H1 (cell line): Measurements from ENCODE around the gene CLTCL1. TPM values are rescaled to one million over a fixed set of nuclear protein-coding genes. Genes with fewer than 3 reads are reported as not detected.

Experiments
- BCL11A ChIP-seq, 2 experiments: IDR thresholded peaks; one replicate each; pipeline ENCODE4 v1.6.1; 2011; ENCODE audit warnings: low read depth in 2 of 2, low read length in 2 of 2, mild to moderate bottlenecking in 2 of 2
- BRCA1 ChIP-seq: IDR thresholded peaks from 2 replicates; pipeline ENCODE4 v1.6.1; 2012; ENCODE audit warnings: low read depth, low read length, improper control_type of control experiment
- CBX5 ChIP-seq: fragments of 300-800, 300-1000 bp; sonication (generic); IDR thresholded peaks from 2 replicates; pipeline ENCODE4 v1.7.1; 2016; ENCODE audit warnings: antibody characterized with exemption, low read length, low read depth
- CEBPB ChIP-seq: IDR thresholded peaks from 2 replicates; pipeline ENCODE4 v1.6.1; 2012; ENCODE audit warnings: low read depth, low read length
- CTBP2 ChIP-seq: IDR thresholded peaks from 2 replicates; pipeline ENCODE4 v1.7.0; 2011; ENCODE audit warnings: borderline replicate concordance, mild to moderate bottlenecking, moderate library complexity, mixed read lengths, low read length; ENCODE audit not compliant: insufficient read depth, insufficient read length
- EGR1 ChIP-seq: IDR thresholded peaks from 2 replicates; pipeline ENCODE4 v1.6.1; 2011; ENCODE audit warnings: low read depth, low read length, borderline replicate concordance
- FOSL1 ChIP-seq: IDR thresholded peaks from 2 replicates; pipeline ENCODE4 v1.6.1; 2011; ENCODE audit warnings: mild to moderate bottlenecking, low read depth, low read length, moderate library complexity; ENCODE audit not compliant: insufficient read depth
- GABPA ChIP-seq: IDR thresholded peaks from 2 replicates; pipeline ENCODE4 v1.6.1; 2011; ENCODE audit warnings: mild to moderate bottlenecking, low read length, moderate library complexity, borderline replicate concordance; ENCODE audit not compliant: insufficient read depth
- GTF2F1 ChIP-seq: IDR thresholded peaks from 2 replicates; pipeline ENCODE4 v1.6.1; 2012; ENCODE audit warnings: low read depth, low read length, improper control_type of control experiment, borderline replicate concordance
- KDM4A ChIP-seq: IDR thresholded peaks from one replicate; pipeline ENCODE4 v1.7.1; 2012; ENCODE audit warnings: low read depth, mild to moderate bottlenecking, moderate library complexity, low read length, inconsistent platforms; ENCODE audit not compliant: severe bottlenecking
- KDM5A ChIP-seq: fragments of 200-600 bp; IDR thresholded peaks from 2 replicates; pipeline ENCODE4 v1.7.1; 2012; ENCODE audit warnings: mild to moderate bottlenecking, low read length, inconsistent platforms, mixed read lengths
- RBBP5 ChIP-seq: IDR thresholded peaks from 2 replicates; pipeline ENCODE4 v1.7.1; 2012; ENCODE audit warnings: low read depth, mild to moderate bottlenecking, inconsistent platforms, low read length, moderate library complexity, borderline replicate concordance
- SAP30 ChIP-seq: fragments of 300-600 bp; sonication (generic); IDR thresholded peaks from 2 replicates; pipeline ENCODE4 v1.7.1; 2012; ENCODE audit warnings: low read length, moderate library complexity, mild to moderate bottlenecking, inconsistent platforms; ENCODE audit not compliant: insufficient read depth, insufficient replicate concordance
- SP1 ChIP-seq: IDR thresholded peaks from 2 replicates; pipeline ENCODE4 v1.6.1; 2011; ENCODE audit warnings: low read depth, low read length
- TAF7 ChIP-seq: optimal IDR thresholded peaks from 2 replicates; pipeline ENCODE3; 2011; ENCODE audit warnings: low read depth, mild to moderate bottlenecking, inconsistent platforms, low read length, moderate library complexity, borderline replicate concordance
- TCF12 ChIP-seq: IDR thresholded peaks from 2 replicates; pipeline ENCODE4 v1.6.1; 2011; ENCODE audit warnings: low read depth, mild to moderate bottlenecking, low read length
- ZNF274 ChIP-seq: IDR thresholded peaks from 2 replicates; pipeline ENCODE4 v1.7.0; 2012; ENCODE audit warnings: low read length, borderline replicate concordance; ENCODE audit errors: extremely low read depth
- polyA plus RNA-seq, 7 experiments: library from polyadenylated mRNA; depleted of rRNA in 3 of 7; stranded (reverse) in 5 of 7; unstranded in 2 of 7; fragments of >200 nt in 5 of 7; fragments of 200-250 nt in 2 of 7; gene quantifications; 1 replicate in 5 of 7; 2 replicates in 1 of 7; 4 replicates in 1 of 7; pipeline versions ENCODE4 v1.2.1 to v1.2.3, GENCODE V29; 2011 to 2013; ENCODE audit warnings: missing spikeins in 2 of 7, mixed read lengths in 2 of 7
- total RNA-seq: library from RNA; stranded (reverse); fragmentation: NEBNext Ultra II Directional; extraction: Animal tissue kit (Norgen Biotek cat#: 25700); gene quantifications from 2 replicates; pipeline ENCODE4 v1.2.1, GENCODE V29; 2021

The CLTCL1 gene
- total and polyA plus RNA-seq, 2 of the 8 experiments (the other 6 are each of a cell fraction or from before 2014, with no cell fraction given), result 12.4 to 17.0 TPM

DNA sequence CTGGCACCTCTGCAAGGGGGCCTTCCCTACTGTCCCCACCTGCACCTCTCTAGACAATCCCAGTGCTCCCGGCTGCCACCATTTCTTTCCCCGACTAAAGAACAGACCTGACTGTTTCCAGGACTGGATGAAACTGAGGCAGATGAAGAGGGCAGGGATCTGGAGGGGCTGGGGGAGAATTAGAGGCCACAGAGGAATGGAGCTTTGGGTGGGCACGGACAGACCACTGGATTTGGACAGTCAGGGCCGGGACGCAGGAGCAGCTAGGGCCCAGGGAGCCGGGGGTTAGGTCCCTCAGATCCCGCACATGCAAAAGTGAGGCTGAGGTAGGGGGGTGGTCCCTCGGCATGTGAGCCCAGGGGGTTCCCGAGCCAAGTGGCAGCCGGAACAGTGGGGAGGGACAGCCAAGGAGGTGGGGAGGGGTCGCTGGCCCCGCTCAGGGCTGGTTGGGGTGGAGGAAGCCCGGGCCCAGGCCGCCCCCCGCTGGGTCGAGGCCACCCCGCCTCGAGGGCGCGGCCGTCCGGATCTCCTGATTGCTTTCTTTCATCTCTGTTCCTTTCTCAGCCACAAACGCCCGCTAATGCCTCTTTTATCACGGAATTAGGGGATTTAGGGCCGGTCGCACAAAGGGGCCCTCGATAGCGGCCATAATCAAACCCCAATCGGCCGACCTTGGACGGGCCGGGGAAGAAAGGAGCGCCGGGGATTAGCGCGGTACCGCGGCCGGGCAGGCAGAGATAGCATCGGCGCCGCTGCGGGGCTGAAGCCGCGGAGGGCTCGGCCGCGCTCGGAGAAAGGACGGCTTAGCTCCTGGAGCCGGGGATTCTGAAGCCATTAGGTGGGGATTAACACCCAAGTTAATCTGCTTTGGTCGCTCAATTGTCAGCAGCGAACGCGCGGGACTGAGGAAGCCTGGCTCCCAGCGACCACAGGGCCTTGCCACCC, 122.2 kb downstream of the CLTCL1 start (continued):
- TF ChIP-seq CBX5, result no peak
- TF ChIP-seq TCF12, result no peak
- TF ChIP-seq EGR1, result no peak
- TF ChIP-seq BCL11A (IDR thresholded peaks at IDR 0.05; ENCODE audit: low read depth in 2 of 2, low read length in 2 of 2), result no peak
- TF ChIP-seq KDM4A, result peak; percentile 27
- TF ChIP-seq CEBPB, result no peak
- no peak for TF ChIP-seq FOSL1
- no peak for TF ChIP-seq KDM5A
- no peak for TF ChIP-seq GABPA
- TF ChIP-seq GTF2F1, result no peak
- TF ChIP-seq SAP30, result no peak
- TF ChIP-seq BRCA1, result no peak
- no peak for TF ChIP-seq ZNF274
- no peak for TF ChIP-seq SP1
- 0 out of 2 replicates have a peak, but pooled peaks have one; percentile 47 for TF ChIP-seq RBBP5
- no peak for TF ChIP-seq CTBP2
- no peak for TF ChIP-seq TAF7
